Vagina (tissue), 2 donors: ENCODE measurements around the gene MARCHF6.

Experiments used
- POLR2A ChIP-seq, 2 donors: fragments of 450-650 bp; IDR thresholded peaks; one replicate each; pipeline ENCODE4 v1.6.1; 2017; ENCODE audit warnings: antibody characterized with exemption in 2 of 2, mild to moderate bottlenecking in 2 of 2, moderate library complexity in 2 of 2
- POLR2AphosphoS5 ChIP-seq, 2 donors: sonication (generic); formaldehyde crosslinking; IDR thresholded peaks; one replicate each; pipeline ENCODE4 v1.9.0; 2017; ENCODE audit warnings: antibody characterized with exemption in 2 of 2, mild to moderate bottlenecking in 2 of 2, low read depth in 1 of 2; ENCODE audit not compliant: insufficient read depth in 1 of 2
- TF ChIP-seq, protein P1 (sequence below), 3 experiments: fragments of 450-650 bp in 2 of 3; fragments of 200-600 bp in 1 of 3; sonication (generic) in 1 of 3; IDR thresholded peaks; one replicate each; pipeline ENCODE4 v1.5.1; 2017 to 2019; ENCODE audit warnings: antibody characterized with exemption in 3 of 3, mild to moderate bottlenecking in 2 of 3, moderate library complexity in 2 of 3

DNA sequence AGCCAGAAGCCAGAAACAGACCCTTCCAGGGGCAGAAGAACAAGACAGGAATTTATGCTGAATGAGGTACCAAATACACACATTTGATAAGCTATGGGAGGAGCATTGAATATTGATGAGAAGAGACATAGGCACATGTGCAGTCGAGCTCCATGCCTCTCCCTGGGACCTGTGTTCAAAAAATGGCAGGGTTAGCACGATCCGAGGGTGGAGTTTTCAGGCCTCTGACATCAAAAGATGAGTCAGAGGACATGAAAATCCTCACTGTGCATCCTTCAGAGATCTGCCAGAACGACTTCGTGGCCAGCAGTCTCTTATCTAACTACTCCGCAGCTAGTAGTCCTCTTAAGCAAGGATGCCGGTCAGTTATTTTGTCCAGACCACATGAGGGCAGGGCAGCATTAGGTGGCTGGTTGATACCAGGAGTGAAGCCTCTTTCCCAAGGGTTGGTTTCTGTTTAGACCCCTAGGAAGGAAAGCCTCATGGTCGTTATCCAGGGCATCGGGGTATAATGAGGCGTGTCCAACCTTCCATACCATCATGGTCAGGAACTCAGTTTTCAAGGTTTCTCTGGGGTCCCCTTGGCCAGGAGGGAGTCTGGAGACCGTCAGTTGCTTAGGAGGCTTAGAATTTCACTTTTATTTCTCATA, 34.2 kb upstream of the MARCHF6 start:
- TF ChIP-seq POLR2AphosphoS5 (IDR thresholded peaks at IDR 0.05; ENCODE audit: insufficient read depth in 1 of 2, low read depth in 1 of 2), result no peak
- TF ChIP-seq, protein P1, sequence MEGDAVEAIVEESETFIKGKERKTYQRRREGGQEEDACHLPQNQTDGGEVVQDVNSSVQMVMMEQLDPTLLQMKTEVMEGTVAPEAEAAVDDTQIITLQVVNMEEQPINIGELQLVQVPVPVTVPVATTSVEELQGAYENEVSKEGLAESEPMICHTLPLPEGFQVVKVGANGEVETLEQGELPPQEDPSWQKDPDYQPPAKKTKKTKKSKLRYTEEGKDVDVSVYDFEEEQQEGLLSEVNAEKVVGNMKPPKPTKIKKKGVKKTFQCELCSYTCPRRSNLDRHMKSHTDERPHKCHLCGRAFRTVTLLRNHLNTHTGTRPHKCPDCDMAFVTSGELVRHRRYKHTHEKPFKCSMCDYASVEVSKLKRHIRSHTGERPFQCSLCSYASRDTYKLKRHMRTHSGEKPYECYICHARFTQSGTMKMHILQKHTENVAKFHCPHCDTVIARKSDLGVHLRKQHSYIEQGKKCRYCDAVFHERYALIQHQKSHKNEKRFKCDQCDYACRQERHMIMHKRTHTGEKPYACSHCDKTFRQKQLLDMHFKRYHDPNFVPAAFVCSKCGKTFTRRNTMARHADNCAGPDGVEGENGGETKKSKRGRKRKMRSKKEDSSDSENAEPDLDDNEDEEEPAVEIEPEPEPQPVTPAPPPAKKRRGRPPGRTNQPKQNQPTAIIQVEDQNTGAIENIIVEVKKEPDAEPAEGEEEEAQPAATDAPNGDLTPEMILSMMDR (IDR thresholded peaks at IDR 0.05), result no peak
- no peak for TF ChIP-seq POLR2A (IDR thresholded peaks at IDR 0.05)
